ENCODE data around the gene ARHGAP15. TPM values are rescaled to one million over a fixed set of nuclear protein-coding genes. Genes with fewer than 3 reads are reported as not detected.

Gene ARHGAP15
- total RNA-seq, 3 donors from 2014 or later (not counting 1 experiment from before 2014, with no cell fraction given), result 148 to 168 (median 165) TPM

GRCh38 chr2:143150287-143150686 lies 21.1 kb downstream of the ARHGAP15 start:
- DNase-seq, result peak in 1 of 2 donors; percentile 43
- no peaks in the 10 kb centered on the region for H3K27me3 ChIP-seq (ENCODE audit: control insufficient read depth, insufficient read depth, low read length)
- no peaks in the 10 kb centered on the region for H3K36me3 ChIP-seq (ENCODE audit: control insufficient read depth, insufficient read depth, low read length)
- H3K4me3 Mint-ChIP-seq, result peak overlapping the region; percentile 29
- intact Hi-C loops (cut with micrococcal nuclease), result no loop called here
- H3K27me3 Mint-ChIP-seq (ENCODE audit: low read depth in 2 of 2), result no peaks in the 10 kb centered on the region
- TF ChIP-seq CTCF (IDR thresholded peaks at IDR 0.05), result no peak
- peak overlapping the region; percentile 66 to 83 for H3K27ac Mint-ChIP-seq
- peaks cover 23% of the 10 kb centered on the region for H3K4me1 ChIP-seq (ENCODE audit: control insufficient read depth, insufficient read depth, low read length)
- no peaks in the 10 kb centered on the region for H3K9me3 Mint-ChIP-seq
- H3K27ac ChIP-seq (ENCODE audit: low read length), result peak overlapping the region; percentile 36
- no peaks in the 10 kb centered on the region for H3K9me3 ChIP-seq (ENCODE audit: control insufficient read depth, insufficient read depth, low read length)
- WGBS (ENCODE audit: insufficient coverage), result 14% methylated on average over 3 of the region's 4 CpGs
- peaks cover 84 to 86% of the 10 kb centered on the region in 2 donors for H3K4me1 Mint-ChIP-seq
- ATAC-seq, result peak in 2 of 3 donors; percentile 37 to 71
- H3K36me3 Mint-ChIP-seq, result no peaks in the 10 kb centered on the region
- no peak overlapping the region for H3K4me3 ChIP-seq (ENCODE audit: low read length)

- Histone ChIP-seq H3K9me3 (ENCODE audit: control insufficient read depth, insufficient read depth, low read length) (no peaks in the 10 kb centered on the region), H3K36me3 (ENCODE audit: control insufficient read depth, insufficient read depth, low read length) (peaks cover 5% of the 10 kb centered on the region), H3K4me1 (ENCODE audit: control insufficient read depth, insufficient read depth, low read length) (peaks cover 23% of the 10 kb centered on the region), H3K27me3 (ENCODE audit: control insufficient read depth, insufficient read depth, low read length) (no peaks in the 10 kb centered on the region), H3K27ac (ENCODE audit: low read length) (no peak overlapping the region), H3K4me3 (ENCODE audit: low read length) (no peak overlapping the region)
- Mint-ChIP-seq H3K4me3 (no peak overlapping the region), H3K27me3 (ENCODE audit: low read depth in 2 of 2) (no peaks in the 10 kb centered on the region), H3K36me3 (no peaks in the 10 kb centered on the region), H3K9me3 (no peaks in the 10 kb centered on the region), H3K4me1 (peaks cover 83 to 85% of the 10 kb centered on the region in 2 donors), H3K27ac (peak overlapping the region; percentile 65 to 83)
- ATAC-seq (no peak), DNase-seq (no peak)
- WGBS (ENCODE audit: insufficient coverage), result no CpG with 5 or more reads among the region's 1 CpG
- TF ChIP-seq CTCF (IDR thresholded peaks at IDR 0.05), result no peak
- intact Hi-C loops (cut with micrococcal nuclease), result no loop called here
Observed at GRCh38 chr2:143151111-143151752, 22.0 kb downstream of the ARHGAP15 start.

DNA sequence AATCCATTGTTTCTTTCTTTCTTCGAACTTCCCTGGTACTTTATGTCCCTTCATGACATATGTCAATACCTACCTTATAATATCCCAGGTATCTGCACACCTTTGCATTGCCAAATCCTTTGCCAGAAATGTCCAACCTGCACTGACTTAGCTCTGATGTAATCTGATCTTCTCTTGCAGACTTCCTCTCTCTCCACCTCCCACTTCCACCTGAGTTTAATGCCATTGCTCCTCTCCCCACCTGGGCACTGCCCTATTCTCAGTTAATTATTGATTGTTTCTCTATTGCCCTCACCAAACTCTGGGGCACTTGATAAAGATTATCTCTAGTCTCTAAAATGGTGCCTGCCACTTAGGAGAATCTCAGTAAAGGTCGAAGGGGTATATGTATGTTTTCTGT lies 23.0 kb downstream of the ARHGAP15 start:
- Mint-ChIP-seq H3K9me3 (no peaks in the 10 kb centered on the region), H3K4me3 (peak overlapping the region; percentile 52), H3K27me3 (ENCODE audit: low read depth in 2 of 2) (no peaks in the 10 kb centered on the region), H3K4me1 (peaks cover 78 to 79% of the 10 kb centered on the region in 2 donors), H3K36me3 (no peaks in the 10 kb centered on the region), H3K27ac (peak overlapping the region; percentile 37 to 65)
- Histone ChIP-seq H3K36me3 (ENCODE audit: control insufficient read depth, insufficient read depth, low read length) (peaks cover 15% of the 10 kb centered on the region), H3K4me3 (ENCODE audit: low read length) (no peak overlapping the region), H3K9me3 (ENCODE audit: control insufficient read depth, insufficient read depth, low read length) (no peaks in the 10 kb centered on the region), H3K4me1 (ENCODE audit: control insufficient read depth, insufficient read depth, low read length) (peaks cover 23% of the 10 kb centered on the region), H3K27me3 (ENCODE audit: control insufficient read depth, insufficient read depth, low read length) (no peaks in the 10 kb centered on the region), H3K27ac (ENCODE audit: low read length) (no peak overlapping the region)
- intact Hi-C loops (cut with micrococcal nuclease), result no loop called here
- ATAC-seq, result no peak
- TF ChIP-seq CTCF (IDR thresholded peaks at IDR 0.05), result no peak
- DNase-seq, result no peak
- 100% methylated on average over 1 of the region's 2 CpGs for WGBS (ENCODE audit: insufficient coverage)

DNA sequence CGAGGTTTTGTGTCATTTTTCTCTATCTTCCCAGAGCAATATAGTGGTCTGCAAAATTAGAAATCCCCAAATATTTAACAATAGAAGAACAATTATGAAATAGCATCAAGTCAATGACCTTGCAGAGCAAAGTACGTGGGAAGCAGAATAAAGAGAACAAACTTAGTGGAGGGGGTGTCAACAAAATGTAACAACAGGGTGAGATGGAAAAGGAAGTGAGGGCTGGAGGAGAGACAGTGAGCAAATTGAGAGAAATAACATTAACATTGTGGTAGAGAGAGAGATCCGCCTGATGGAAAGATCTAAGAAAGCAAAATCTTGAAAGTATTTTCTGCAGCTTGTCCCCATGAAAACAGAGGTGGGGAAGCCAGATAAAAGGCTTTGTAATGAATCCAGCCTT lies 23.4 kb downstream of the ARHGAP15 start:
- H3K9me3 ChIP-seq (ENCODE audit: control insufficient read depth, insufficient read depth, low read length), result no peaks in the 10 kb centered on the region
- Mint-ChIP-seq H3K4me3 (peak overlapping the region; percentile 52), H3K27me3 (ENCODE audit: low read depth in 2 of 2) (no peaks in the 10 kb centered on the region), H3K9me3 (no peaks in the 10 kb centered on the region), H3K27ac (peak overlapping the region; percentile 37 to 65), H3K4me1 (peaks cover 78 to 79% of the 10 kb centered on the region in 2 donors), H3K36me3 (no peaks in the 10 kb centered on the region)
- no peak overlapping the region for H3K4me3 ChIP-seq (ENCODE audit: low read length)
- peaks cover 23% of the 10 kb centered on the region for H3K4me1 ChIP-seq (ENCODE audit: control insufficient read depth, insufficient read depth, low read length)
- H3K36me3 ChIP-seq (ENCODE audit: control insufficient read depth, insufficient read depth, low read length), result peaks cover 15% of the 10 kb centered on the region
- 31% methylated on average over 2 of the region's 3 CpGs for WGBS (ENCODE audit: insufficient coverage)
- ATAC-seq (peak in 2 of 3 donors; percentile 39 to 44), DNase-seq (peak in 1 of 2 donors; percentile 39)
- no peak overlapping the region for H3K27ac ChIP-seq (ENCODE audit: low read length)
- intact Hi-C loops (cut with micrococcal nuclease), result no loop called here
- no peaks in the 10 kb centered on the region for H3K27me3 ChIP-seq (ENCODE audit: control insufficient read depth, insufficient read depth, low read length)
- TF ChIP-seq CTCF (IDR thresholded peaks at IDR 0.05), result no peak

All from natural killer cell (primary cell).